ENCODE measurements around the gene CABP4. TPM values are rescaled to one million over a fixed set of nuclear protein-coding genes. Genes with fewer than 3 reads are reported as not detected.
"Not testable (repeated sequence)": the region's sequence is repeated elsewhere in the genome, so short reads cannot be mapped to it uniquely, and the experiment has no call there.

Gene CABP4
- total RNA-seq, 1 experiment from 2014 or later, result not detected

GRCh38 chr11:67453816-67454732 lies 1.1 kb upstream of the CABP4 start:
- no peak for DNase-seq (ENCODE audit: low spot score)

- no peak for DNase-seq (ENCODE audit: low spot score)
Measured at GRCh38 chr11:67456068-67456705, 1.0 kb downstream of the CABP4 start.

GRCh38 chr11:67457453-67457852 lies 2.3 kb downstream of the CABP4 start:
- DNase-seq (ENCODE audit: low spot score), result no peak

- no peak for DNase-seq (ENCODE audit: low spot score)
Measured at GRCh38 chr11:67458266-67458665, 3.1 kb downstream of the CABP4 start.

- DNase-seq (ENCODE audit: low spot score), result no peak
Measured at GRCh38 chr11:67463186-67463585, 8.0 kb downstream of the CABP4 start.

GRCh38 chr11:67463680-67464410 lies 8.7 kb downstream of the CABP4 start:
- peak; percentile 83 for DNase-seq (ENCODE audit: low spot score)

- peak; percentile 67 for DNase-seq (ENCODE audit: low spot score)
Measured at GRCh38 chr11:67464411-67465188, 9.4 kb downstream of the CABP4 start.

- DNase-seq (ENCODE audit: low spot score), result no peak
Measured at GRCh38 chr11:67465189-67465510, 10.0 kb downstream of the CABP4 start.

- not testable (repeated sequence) for DNase-seq (ENCODE audit: low spot score)
Measured at GRCh38 chr11:67465530-67465929, 10.4 kb downstream of the CABP4 start.

GRCh38 chr11:67466367-67466766 lies 11.2 kb downstream of the CABP4 start:
- DNase-seq (ENCODE audit: low spot score), result no peak

- no peak for DNase-seq (ENCODE audit: low spot score)
Measured at GRCh38 chr11:67466962-67467771, 12.0 kb downstream of the CABP4 start.

GRCh38 chr11:67468056-67468455 lies 12.9 kb downstream of the CABP4 start:
- DNase-seq (ENCODE audit: low spot score), result no peak

- DNase-seq (ENCODE audit: low spot score), result no peak
Measured at GRCh38 chr11:67468456-67468758, 13.3 kb downstream of the CABP4 start.

- DNase-seq (ENCODE audit: low spot score), result peak; percentile 85
Measured at GRCh38 chr11:67468759-67469507, 13.8 kb downstream of the CABP4 start, which contains the start of gene TMEM134. Gene TMEM134, minus strand, starts transcription at chr11:67469251. Its CDS starts 59 bp downstream, at chr11:67469192.

GRCh38 chr11:67469508-67469811 lies 14.3 kb downstream of the CABP4 start:
- no peak for DNase-seq (ENCODE audit: low spot score)

GRCh38 chr11:67470337-67471002 lies 15.3 kb downstream of the CABP4 start:
- DNase-seq (ENCODE audit: low spot score), result no peak

- DNase-seq (ENCODE audit: low spot score), result no peak
Measured at GRCh38 chr11:67472882-67473281, 17.7 kb downstream of the CABP4 start.

GRCh38 chr11:67476692-67477091 lies 21.5 kb downstream of the CABP4 start:
- not testable (repeated sequence) for DNase-seq (ENCODE audit: low spot score)

GRCh38 chr11:67477344-67478050 lies 22.3 kb downstream of the CABP4 start:
- DNase-seq (ENCODE audit: low spot score), result not testable (repeated sequence)
